HUDEP-2 (cell line): ENCODE measurements around the gene HDGF.
"Not testable (repeated sequence)": the region's sequence is repeated elsewhere in the genome, so short reads cannot be mapped to it uniquely, and the experiment has no call there.

Experiments
- DNase-seq, 76 experiments: peaks; one replicate each; lab custom pipeline; 2025; ENCODE audit not compliant: unreplicated experiment in 76 of 76; lab: John Stamatoyannopoulos, UW

HDGF gene

GRCh38 chr1:156767101-156767878 is 15.8 kb upstream of the HDGF start, which contains the start of gene PRCC:
Gene PRCC (plus strand): TSS chr1:156767535. CDS start chr1:156767772, 237 bp downstream.
- DNase-seq, result peak in 75 of 76 experiments; percentile 68 to 99 (median 96)

GRCh38 chr1:156766298-156767100 is 15.0 kb upstream of the HDGF start:
- peak in 5 of 76 experiments; percentile 14 to 85 (median 59) for DNase-seq

- DNase-seq, result no peak
Observed at GRCh38 chr1:156765666-156766065, 14.2 kb upstream of the HDGF start.

- not testable (repeated sequence) for DNase-seq
Observed at GRCh38 chr1:156765136-156765535, 13.7 kb upstream of the HDGF start.

- no peak for DNase-seq
Observed at GRCh38 chr1:156760796-156761104, 9.3 kb upstream of the HDGF start.

- peak in 25 of 76 experiments; percentile 5 to 45 (median 24) for DNase-seq
Observed at GRCh38 chr1:156760092-156760795, 8.8 kb upstream of the HDGF start.

GRCh38 chr1:156757572-156758253 is 6.2 kb upstream of the HDGF start:
- peak in 63 of 76 experiments; percentile 10 to 82 (median 51) for DNase-seq

GRCh38 chr1:156756355-156756754 is 4.9 kb upstream of the HDGF start:
- DNase-seq, result peak in 3 of 76 experiments; percentile 16 to 17 (median 17)

GRCh38 chr1:156755527-156755950 is 4.1 kb upstream of the HDGF start:
- peak in 46 of 76 experiments; percentile 7 to 79 (median 44) for DNase-seq

- DNase-seq, result no peak
Observed at GRCh38 chr1:156754219-156754618, 2.7 kb upstream of the HDGF start.

GRCh38 chr1:156752843-156753482 is 1.5 kb upstream of the HDGF start:
- DNase-seq, result peak in 2 of 76 experiments; percentile 10 to 12

GRCh38 chr1:156751757-156752481 is 444 bp upstream of the HDGF start:
- DNase-seq, result peak in 74 of 76 experiments; percentile 56 to 98 (median 95)

GRCh38 chr1:156750711-156751450 is 594 bp downstream of the HDGF start:
- peak in 7 of 76 experiments; percentile 6 to 47 (median 23) for DNase-seq

- peak in 51 of 76 experiments; percentile 12 to 75 (median 45) for DNase-seq
Observed at GRCh38 chr1:156750191-156750672, 1.2 kb downstream of the HDGF start.

- peak in 60 of 76 experiments; percentile 9 to 75 (median 47) for DNase-seq
Observed at GRCh38 chr1:156749419-156750118, 1.9 kb downstream of the HDGF start.

- DNase-seq, result peak in 60 of 76 experiments; percentile 15 to 75 (median 44)
Observed at GRCh38 chr1:156748670-156749418, 2.6 kb downstream of the HDGF start.
